Measurements from ENCODE around the gene GTPBP6.

GTPBP6 gene

DNA sequence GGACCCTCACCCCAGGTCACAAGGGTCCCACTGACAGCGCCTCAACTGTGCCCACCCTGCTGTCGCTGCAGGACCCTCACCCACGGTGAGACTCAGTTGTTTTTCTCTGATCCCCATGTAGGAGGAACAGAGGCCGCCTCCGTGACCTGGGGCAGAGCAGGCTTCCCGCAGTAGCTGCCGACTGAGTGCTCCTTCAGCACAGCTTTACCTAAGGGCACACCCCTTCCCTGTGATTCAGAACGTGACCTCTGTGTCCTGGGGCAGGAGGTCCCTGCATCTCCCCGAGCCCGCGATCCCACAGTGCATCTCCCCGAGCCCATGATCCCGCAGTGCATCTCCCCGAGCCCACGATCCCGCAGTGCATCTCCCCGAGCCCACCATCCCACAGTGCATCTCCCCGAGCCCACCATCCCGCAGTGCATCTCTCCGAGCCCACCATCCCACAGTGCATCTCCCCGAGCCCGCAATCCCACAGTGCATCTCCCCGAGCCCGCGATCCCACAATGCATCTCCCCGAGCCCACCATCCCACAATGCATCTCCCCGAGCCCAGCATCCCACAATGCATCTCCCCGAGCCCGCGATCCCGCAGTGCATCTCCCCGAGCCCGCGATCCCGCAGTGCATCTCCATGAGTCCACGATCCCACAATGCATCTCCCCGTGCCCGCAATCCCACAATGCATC is 44.5 kb upstream of the GTPBP6 start:
- Histone ChIP-seq H3K79me2 (ENCODE audit: insufficient read depth, low read depth) (no peaks in the 10 kb centered on the region), H3K27me3 (ENCODE audit: insufficient read depth, low read depth) (no peaks in the 10 kb centered on the region), H3K36me3 (ENCODE audit: insufficient read depth) (no peaks in the 10 kb centered on the region), H3K4me2 (no peak overlapping the region), H3K4me3 (IDR thresholded peaks at IDR 0.05; ENCODE audit: insufficient read depth, low read depth, low read length) (no peak overlapping the region), H4K20me1 (ENCODE audit: insufficient read depth) (no peaks in the 10 kb centered on the region), H2AFZ (ENCODE audit: low read depth) (no peak overlapping the region), H3K27ac (no peak overlapping the region), H3K4me1 (ENCODE audit: low read depth, poor library complexity, severe bottlenecking) (no peaks in the 10 kb centered on the region), H3K9ac (no peak overlapping the region)
- no peak for TF ChIP-seq CTCF (conservative IDR thresholded peaks at IDR 0.05; ENCODE audit: low read depth, low read length)

DNA sequence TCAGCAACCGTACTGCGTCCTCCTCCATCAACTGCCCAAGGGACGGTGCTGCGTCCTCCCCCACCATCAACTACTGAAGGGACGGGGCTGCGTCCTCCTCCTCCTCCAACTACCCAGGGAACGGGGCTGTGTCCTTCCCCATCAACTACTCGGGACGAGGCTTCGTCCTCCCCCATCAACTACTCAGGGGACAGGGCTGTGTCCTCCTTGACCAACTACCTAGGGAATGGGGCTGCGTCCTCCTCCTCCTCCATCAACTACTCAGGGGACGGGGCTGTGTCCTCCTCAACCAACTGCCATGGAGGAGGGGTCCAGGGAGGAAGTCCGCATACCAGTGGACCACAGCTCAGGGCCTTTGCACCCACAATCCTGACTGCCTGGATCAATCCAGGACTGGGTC is 43.8 kb upstream of the GTPBP6 start:
- Histone ChIP-seq H3K36me3 (ENCODE audit: insufficient read depth) (no peaks in the 10 kb centered on the region), H3K27ac (no peak overlapping the region), H3K4me3 (IDR thresholded peaks at IDR 0.05; ENCODE audit: insufficient read depth, low read depth, low read length) (no peak overlapping the region), H3K9ac (no peak overlapping the region), H3K79me2 (ENCODE audit: insufficient read depth, low read depth) (no peaks in the 10 kb centered on the region), H4K20me1 (ENCODE audit: insufficient read depth) (no peaks in the 10 kb centered on the region), H3K27me3 (ENCODE audit: insufficient read depth, low read depth) (no peaks in the 10 kb centered on the region), H3K4me1 (ENCODE audit: low read depth, poor library complexity, severe bottlenecking) (no peaks in the 10 kb centered on the region), H3K4me2 (no peak overlapping the region), H2AFZ (ENCODE audit: low read depth) (no peak overlapping the region)
- TF ChIP-seq CTCF (conservative IDR thresholded peaks at IDR 0.05; ENCODE audit: low read depth, low read length) = no peak

DNA sequence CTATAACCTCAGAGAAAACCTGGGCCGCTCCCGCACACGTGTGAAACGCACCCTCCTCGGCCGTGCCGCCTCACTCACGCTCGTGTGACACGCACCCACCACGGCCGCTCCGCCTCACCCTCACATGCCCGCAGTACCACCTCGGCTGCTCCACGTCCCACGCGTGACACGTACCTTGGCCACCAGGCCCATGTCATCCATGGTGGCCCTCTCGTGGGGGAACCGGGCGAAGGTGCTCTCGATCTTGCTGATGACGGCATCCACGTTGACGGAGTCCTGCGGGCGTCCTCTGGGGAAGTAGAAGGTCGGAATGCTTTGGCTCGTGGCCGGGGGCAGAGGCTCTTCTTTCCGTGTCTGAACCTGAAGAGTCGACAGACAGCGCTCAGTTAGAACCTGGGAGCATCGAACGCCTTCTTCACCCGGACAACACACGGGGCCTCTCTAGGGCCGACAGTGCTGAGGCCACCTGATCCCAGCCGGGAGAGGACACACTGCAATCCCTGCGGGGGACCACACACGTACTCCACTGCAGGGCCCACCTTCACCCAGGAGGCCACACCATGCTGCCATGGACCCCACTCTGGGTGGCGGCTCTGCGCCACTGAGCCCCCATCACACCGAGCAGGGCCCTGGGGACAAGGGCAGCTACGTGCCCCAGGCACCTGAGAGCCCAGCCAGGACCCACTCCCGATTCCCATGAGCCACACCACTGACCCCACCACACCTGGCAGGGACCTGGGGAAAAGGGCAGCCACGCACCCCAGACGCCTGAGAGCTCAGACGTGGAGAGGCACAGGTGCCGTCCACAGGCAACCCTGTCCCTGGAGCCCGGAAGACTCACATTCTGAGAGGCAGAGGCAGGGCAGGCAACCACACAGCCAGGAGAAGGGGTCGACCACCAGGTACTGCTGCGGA is 42.9 kb upstream of the GTPBP6 start:
- Histone ChIP-seq H3K27ac (no peak overlapping the region), H3K79me2 (ENCODE audit: insufficient read depth, low read depth) (no peaks in the 10 kb centered on the region), H3K4me1 (ENCODE audit: low read depth, poor library complexity, severe bottlenecking) (no peaks in the 10 kb centered on the region), H4K20me1 (ENCODE audit: insufficient read depth) (no peaks in the 10 kb centered on the region), H3K36me3 (ENCODE audit: insufficient read depth) (no peaks in the 10 kb centered on the region), H3K27me3 (ENCODE audit: insufficient read depth, low read depth) (no peaks in the 10 kb centered on the region), H3K9ac (no peak overlapping the region), H3K4me2 (no peak overlapping the region), H2AFZ (ENCODE audit: low read depth) (no peak overlapping the region), H3K4me3 (IDR thresholded peaks at IDR 0.05; ENCODE audit: insufficient read depth, low read depth, low read length) (no peak overlapping the region)
- no peak for TF ChIP-seq CTCF (conservative IDR thresholded peaks at IDR 0.05; ENCODE audit: low read depth, low read length)

GRCh38 chrX:360496-361150 is 42.0 kb upstream of the GTPBP6 start:
- Histone ChIP-seq H4K20me1 (ENCODE audit: insufficient read depth) (no peaks in the 10 kb centered on the region), H3K36me3 (ENCODE audit: insufficient read depth) (no peaks in the 10 kb centered on the region), H3K27me3 (ENCODE audit: insufficient read depth, low read depth) (no peaks in the 10 kb centered on the region), H3K79me2 (ENCODE audit: insufficient read depth, low read depth) (no peaks in the 10 kb centered on the region), H3K27ac (no peak overlapping the region), H3K4me2 (no peak overlapping the region), H2AFZ (ENCODE audit: low read depth) (no peak overlapping the region), H3K4me3 (IDR thresholded peaks at IDR 0.05; ENCODE audit: insufficient read depth, low read depth, low read length) (no peak overlapping the region), H3K9ac (no peak overlapping the region), H3K4me1 (ENCODE audit: low read depth, poor library complexity, severe bottlenecking) (no peaks in the 10 kb centered on the region)
- TF ChIP-seq CTCF (conservative IDR thresholded peaks at IDR 0.05; ENCODE audit: low read depth, low read length) = no peak
